ENCODE results near the gene OR10A3.

Gene OR10A3

DNA sequence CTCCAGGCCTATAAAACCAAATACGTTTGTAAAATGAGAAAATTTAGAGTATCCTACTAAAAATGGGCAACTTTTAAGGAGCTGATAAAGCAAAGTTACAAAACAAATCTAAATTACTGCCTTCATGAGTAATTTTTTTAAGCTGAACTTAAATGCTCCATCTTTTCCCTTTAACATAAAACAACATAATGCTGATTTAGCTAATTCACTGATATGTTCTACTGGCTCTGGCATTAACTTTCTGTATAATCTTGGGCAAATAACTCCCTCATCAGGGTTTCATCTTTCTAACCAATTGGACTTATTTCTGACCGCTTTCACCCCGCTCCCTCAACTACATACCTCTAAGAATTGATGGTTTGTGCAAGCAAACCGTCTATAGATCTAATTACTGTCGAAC lies 362 bp downstream of the OR10A3 start:
- no peak for DNase-seq

DNA sequence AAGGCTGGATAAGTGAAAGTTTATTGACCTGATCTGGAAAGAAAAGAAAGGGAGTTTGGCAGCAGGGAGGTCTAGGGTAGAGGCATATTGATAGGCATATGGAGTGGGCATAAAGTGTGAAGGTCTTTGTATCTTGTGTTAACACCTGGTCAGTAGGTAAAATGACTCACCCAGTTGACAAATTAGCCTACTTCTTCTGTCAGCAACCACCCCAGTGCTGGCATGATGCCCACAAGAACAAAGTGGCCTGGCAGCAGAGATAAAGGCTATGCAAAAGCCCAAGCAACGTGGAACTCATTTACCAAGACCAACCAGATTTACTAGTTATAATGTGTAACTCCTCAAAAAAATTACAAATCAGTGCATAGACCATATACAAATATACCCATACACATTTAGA lies 4.9 kb downstream of the OR10A3 start:
- DNase-seq, result no peak

DNA sequence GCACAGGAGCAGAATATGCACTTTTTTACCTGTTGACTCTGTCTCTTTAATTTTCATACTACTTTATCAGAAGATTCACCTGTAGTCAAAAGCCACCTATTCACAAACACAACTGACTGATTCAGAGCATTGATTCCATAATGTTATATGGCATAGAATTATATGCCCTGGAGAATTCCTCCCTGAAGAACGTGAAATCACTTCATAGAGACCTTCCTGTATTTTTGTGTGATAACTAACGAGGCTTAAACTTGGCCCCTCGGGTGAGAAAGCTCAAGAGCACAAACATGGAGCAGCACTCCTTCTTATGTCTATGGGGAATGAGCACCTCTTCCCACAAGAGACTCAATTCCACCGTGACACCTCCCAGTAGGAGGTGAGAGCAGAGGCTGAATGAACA lies 10.3 kb downstream of the OR10A3 start, which contains the start of gene OR10A6:
OR10A6 (minus strand) TSS at position 101 of the 400 bp plus-strand sequence. CDS start 2,606 bp downstream, outside the sequence.
- no peak for DNase-seq

DNA sequence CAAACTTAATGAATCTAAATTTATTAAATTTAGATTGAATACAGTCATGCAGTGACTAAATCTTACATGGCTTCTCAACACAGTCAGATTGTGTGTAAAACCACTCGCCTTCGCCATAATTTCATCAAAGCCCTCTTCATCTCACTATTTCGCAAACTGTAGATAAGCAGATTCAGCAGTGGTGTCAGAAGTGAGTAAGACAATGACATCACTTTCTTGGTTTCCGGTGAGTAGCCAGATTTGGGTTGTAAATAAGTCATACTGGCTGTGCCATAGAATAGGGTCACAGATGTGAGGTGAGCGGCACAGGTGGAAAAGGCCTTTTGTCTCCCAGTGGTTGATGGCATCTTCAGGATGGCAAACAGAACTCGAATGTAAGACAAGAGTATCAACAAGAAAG lies 13.9 kb downstream of the OR10A3 start:
- DNase-seq, result no peak

DNA sequence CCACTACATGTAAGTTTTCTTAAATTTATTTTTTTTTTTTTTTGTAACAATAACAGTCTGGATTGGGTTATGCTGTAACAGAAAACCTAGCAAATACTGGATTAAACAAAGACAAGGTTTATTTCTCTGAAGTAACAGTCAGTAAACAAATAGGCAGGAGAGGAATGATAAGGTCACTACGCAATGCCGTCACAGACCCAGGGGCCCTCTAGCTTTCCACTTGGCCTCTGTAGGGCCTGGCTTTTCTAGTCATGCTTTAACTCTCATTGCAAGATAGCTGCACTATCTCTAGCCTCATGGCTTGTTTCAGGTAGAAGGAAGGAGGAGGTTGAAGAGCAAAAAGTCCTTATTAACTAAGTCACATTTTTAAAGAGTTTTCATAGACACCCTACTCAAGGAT lies 17.0 kb downstream of the OR10A3 start:
- no peak for DNase-seq

DNA sequence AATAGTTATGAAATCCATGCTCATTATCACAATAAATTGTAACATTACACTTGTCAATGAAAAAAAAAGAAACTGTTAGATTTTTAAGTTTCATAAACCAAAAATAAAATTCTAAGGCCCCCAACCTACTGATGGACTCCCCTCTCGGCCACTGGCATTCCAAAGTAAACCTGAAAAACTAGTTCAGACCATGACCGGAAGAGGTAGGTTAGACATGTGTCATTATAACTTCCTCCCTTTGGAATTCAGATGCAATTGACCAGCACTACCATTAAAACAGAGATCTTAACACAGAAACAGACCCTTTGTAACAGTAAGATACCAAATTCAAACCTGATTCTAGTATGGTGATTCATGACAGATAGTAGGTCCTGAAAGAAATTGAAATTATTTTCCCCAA lies 23.4 kb downstream of the OR10A3 start:
- no peak for DNase-seq

DNA sequence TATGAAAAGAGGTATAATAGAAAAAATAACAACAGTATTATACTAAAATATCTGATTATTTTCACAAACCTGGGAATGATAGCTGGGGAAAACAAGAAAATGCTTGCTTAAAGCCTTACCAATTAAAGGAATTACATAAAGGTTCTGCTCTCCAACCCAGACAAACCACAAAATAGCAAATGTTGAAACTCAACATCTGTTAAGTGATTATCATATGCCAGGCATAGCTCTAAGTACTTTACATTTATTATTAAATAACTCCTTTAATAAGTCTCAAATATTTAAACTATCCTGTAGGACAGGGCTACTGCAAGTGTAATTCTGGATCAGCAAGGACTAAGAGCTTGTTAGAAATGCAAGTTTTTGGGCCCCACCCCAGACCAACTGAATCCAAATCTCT lies 30.5 kb downstream of the OR10A3 start:
- no peak for DNase-seq

DNA sequence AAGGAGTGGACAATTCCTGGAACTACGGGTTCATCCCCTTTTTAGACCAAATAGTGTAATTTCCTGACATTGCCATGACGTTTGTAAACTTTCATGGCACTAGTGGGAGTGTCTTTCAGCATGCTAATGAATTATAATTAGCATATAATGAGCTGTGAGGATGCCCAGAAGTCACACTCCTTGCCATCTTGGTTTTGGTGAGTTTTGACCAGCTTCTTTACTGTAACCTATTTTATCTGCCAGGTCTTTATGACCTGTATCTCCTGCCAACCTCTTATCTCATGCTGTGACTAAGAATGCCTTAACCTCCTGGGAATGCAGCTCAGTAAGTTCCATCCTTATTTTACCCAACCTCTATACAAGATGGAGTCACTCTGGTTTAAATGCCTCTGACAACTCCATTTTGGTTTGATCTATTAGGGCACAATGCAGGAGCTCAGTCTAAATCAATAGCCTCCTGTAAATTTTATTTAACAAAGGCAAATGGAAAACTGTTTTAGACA lies 31.2 kb downstream of the OR10A3 start:
- no peak for DNase-seq

DNA sequence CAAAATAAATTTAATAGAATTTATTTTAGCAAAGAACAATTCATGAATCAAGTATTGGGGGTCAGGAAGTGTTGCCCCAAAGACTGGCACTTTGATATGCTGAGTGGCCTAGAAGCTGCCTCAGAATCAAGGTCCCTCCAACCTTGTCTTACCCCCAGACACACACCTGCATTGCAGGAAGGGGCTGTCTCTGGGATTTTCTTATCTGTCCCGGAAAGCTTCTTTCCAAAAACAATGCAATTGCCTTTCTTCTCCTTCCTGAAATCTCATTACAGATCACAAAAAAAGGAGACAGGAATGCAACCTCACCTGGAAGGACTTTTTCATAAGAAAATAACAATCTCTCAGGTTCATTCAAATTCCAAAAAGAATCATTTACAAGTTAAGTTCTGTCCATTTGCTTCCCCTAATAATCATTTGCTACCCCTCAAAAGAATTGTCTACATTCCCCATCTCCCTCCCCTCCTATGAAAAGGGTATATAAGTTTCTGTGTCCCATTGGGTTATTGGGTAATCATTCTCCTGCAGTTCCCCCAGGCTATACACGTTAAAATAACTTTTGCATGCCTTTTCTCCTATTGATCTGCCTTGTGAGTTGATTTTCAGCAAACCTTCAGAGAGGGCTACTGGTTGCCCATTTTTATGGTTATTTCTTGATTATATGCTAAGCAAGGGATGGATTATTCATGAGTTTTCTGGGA lies 31.8 kb downstream of the OR10A3 start:
- no peak for DNase-seq

DNA sequence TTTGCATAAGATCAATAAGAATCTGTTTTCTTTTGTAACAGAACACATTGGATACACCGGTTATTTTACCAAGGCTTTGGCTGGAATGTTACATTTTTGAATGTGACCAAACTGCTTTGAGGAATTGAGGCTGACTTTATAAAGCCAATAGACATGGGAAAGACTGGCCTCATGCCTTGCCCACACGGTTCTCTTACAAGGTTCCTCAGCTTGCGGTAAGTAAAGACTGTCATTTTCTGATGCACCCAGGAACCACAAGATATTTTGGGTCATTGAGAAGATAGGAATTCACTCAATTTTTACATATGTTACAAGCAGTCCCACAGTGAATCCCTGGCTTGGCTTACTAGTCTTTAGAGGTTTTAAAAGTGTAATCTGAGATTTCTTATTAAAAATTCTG lies 34.4 kb downstream of the OR10A3 start:
- DNase-seq, result no peak

DNA sequence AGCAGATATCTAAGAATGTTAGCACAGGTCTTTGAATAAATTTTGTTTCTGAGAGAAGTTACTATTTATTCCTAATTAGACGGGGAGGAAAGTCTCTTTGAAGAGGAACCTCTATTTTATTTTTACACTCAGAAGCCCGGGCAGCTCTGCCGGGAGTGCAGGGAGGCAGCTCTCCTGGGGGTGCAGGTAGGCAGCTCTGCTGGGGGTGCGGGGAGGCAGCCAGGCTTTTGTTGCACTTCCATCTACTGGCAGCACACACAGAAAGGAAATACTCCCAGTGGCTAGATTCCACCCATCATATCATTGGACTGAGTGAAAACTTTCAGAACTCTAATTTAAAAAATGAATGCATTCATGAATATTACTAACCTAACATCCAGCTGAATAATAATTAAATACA lies 35.0 kb downstream of the OR10A3 start:
- no peak for DNase-seq

DNA sequence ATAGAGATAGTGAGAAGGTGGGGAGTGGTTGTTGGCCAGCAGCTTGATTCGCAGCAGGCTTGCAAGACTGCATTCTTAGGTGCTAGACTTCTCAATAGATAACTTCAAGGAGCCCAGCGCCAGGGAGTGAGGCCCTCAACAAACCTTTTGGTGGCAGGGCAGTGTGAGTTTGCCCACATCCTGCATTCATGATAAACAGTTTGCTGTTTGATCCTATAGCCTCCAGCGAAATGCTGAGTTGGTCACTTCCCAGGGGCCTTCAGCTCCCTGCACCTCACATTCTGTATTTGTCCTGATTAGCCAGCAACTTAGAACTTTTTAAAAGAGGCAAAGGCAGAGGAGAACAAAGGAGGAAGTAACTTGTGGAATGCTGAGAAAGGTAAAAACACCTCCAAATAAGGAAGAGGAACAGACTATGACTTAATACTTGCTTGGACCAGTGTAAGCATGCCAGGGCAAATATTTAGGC lies 35.5 kb downstream of the OR10A3 start:
- DNase-seq, result no peak

DNA sequence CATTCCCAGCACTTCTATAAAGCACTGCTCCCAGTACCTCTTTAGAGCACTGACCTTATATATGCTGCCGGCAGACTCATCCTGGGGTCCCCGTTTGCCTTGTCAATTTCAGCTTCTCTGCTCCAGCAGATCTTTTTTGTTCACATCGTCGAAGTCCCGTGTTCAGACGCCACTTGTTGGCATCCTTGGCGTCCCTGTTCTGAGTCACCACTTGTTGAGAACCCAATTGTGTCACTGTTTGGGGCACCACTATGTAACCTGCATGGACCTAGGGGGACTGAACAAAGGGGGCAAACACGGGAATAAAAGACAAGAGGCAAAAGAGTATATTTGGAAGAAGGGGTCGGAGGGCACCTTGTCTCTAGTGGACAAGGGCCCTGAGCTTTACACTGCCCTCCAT lies 36.0 kb downstream of the OR10A3 start:
- DNase-seq, result no peak

DNA sequence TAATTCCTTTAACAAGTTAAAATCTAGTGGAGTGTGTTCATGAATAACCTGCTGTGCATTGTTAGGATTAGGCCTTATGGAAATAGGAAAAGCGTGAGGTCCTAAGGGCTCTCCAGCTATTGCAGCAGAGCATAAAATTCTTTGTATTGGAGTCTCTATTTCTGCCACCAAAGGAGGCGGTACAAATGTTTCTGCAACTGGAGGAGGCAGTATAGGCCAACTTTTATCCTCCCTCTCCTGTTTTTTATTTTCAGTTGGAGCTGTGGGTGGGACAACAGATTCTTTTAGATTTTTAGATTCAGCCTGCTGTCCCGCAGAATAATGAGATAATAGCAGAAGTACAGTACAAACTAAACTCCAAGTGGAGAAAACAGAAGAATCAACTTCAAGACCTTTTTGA lies 36.6 kb downstream of the OR10A3 start:
- DNase-seq, result no peak

DNA sequence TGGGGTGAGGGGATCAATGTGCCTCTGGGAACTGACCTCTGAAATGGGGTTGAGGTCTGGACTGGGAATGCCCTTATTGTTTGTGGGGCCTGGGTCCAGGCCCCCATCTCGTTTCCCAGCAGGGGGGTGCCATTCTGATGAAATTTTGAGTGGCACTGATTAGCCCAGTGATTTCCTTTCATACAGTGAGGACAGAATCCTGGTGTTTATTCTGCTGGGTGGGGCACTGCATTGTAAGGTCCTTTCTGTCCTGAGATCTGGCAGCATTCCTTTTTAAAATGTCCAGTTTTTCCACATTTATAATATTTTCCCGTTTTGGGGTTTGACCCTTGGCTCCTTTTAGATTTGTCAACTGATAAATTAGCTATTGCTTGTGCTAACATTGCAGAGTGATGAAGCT lies 37.6 kb downstream of the OR10A3 start:
- no peak for DNase-seq

DNA sequence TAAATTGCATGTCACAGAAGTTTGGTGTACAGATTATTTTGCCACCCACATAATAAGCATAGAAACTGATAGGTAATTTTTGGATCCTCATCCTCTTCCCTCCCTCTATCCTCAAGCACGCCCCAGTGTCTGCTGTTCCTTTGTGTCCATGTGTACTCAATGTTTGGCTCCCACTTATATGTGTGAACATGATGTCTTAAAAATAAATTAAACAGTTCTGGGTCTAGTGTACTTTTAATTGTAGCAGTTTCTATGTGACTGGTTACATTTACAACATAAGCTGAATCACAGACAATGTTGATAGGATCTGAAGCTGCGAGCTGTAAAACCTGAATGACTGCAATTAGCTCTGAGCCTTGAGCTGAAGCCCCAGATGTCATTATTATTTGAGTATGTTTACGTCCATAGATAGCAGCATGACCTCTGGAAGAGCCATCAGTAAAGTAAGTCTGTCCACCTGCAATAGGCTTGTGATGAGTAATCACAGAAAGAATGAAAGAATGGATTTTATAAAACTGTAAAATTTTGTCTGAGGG lies 40.1 kb downstream of the OR10A3 start:
- no peak for DNase-seq

DNA sequence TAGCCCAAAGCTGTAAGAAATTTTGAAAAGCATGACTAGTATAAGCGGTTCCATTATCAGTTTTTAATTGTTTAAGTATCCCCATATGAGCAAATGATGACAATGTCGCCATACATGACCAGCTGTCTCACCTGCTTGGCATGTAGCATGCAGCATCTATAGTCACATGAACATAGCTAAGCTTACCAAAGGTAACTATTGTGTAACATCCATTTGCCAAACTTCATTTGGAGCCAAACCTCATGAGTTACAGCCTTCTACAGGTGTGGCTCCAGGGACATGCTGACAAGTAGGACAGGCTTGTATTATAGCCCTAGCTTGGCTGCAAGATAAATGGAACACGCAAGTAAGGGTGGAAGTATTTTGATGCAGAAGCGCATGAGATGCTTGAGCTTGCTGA lies 40.8 kb downstream of the OR10A3 start:
- no peak for DNase-seq

DNA sequence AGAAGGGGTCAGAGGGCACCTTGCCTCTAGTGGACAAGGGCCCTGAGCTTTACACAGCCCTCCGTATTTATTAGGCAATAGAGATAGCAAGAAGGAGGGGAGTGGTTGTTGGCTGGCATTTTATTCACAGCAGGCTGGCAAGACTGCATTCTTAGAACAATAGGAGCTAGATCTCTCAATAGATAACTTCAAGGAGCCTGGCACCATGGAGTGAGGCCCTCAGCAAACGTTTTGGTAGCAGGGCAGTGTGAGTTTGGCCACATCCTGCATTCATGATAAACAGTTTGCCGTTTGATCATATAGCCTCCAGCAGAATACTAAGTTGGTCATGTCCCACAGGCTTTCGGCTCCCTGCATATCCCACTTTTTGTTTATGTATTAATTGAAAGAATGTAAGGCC lies 42.1 kb downstream of the OR10A3 start:
- no peak for DNase-seq

DNA sequence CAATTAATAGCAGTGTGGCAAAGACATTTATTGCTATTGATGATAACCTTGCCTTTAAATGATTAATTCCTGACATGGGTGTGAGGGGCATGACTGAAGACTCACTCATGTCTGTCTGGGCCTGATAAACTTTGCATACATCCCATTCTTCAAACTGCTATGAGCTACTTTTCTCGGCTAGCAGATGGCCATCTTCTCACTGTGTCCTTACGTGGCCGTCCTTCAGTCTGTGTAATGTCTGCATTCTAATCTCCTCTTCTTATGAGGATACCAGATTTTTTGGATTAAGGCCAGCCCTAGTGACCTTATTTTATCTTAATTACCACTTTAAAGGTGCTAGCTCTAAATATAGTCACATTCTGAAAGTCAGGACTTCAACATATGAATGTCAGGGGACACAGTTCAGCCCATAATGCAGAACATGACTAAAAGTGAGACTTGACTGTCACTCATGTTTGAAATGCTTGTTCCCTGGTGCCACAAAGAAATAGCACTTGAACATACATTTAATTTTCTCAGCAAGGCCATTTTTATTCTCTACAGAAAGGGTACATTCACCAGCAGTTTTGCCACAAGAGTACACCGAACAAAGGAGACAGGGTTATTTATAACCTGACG lies 42.7 kb downstream of the OR10A3 start:
- no peak for DNase-seq

DNA sequence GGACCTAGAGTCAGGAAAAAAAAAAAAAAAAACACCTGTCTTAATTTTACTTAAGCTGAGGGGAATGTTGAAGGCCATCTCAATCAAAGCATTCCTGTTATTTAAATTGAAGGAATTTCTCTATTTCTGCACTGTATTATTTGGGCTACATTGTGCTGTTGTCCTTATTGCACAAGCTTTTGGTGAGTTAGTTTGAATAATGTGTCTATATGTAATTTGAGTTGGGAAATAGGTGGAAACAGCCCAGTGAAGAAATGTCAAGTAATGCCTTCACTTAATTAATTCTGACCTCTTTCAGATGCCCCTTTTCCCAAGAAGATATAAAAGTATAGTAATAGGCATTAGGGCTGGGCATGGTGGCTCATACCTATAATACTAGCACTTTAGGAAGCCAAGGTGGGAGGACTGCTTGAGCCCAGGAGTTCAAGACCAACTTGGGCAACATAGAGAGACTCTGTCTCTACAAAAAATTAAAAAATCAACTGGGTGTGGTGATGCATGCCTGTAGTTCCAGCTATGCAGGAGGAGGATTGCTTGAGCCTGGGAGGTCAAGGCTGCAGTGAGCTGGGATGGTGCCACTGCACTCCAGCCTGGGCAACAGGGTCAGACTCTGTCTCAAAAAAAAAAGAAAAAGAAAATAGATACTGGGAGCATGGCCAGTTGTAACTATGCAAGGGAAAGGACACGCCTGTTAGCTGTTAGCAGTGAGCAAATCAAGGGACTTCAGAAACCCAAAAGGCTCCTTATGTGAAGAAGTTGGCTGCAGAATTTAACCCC lies 45.3 kb downstream of the OR10A3 start:
- no peak for DNase-seq

DNA sequence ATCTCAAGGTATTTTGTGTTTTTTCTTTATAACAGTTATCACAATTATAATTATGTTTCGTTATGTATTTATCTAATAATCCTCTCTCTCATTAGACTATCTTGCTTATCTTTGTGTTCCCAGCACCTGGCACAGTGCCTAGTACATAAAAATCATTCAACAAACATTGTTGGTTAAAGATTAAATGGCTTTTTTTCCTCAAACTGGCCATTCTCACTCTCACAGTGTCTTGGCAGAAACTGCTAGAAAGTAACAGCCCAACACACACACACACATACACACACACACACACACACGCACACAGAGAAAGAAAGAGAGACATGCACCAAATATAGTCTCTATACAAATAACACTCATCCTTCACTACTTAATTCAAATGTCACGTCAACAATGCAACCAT lies 47.3 kb downstream of the OR10A3 start:
- DNase-seq, result no peak

DNA sequence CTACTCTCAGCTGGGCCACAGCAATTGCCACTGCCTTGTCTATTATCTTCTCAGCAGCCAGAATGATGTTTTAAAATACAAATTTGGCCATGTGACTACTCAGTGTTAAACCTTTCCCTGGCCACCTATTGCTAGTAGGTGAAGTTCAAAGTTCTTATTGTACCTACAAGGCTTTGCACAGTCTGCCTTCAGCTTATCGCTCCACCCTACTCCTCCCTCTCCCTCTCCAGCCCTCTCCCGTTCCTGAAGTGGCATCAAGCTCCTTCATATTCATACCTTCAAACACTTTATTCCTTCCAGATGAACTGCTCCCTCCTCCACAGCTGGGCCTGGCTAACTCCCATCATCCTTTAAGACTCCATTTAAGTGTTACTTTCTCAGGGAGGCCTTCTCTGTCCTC lies 47.7 kb downstream of the OR10A3 start:
- no peak for DNase-seq

DNA sequence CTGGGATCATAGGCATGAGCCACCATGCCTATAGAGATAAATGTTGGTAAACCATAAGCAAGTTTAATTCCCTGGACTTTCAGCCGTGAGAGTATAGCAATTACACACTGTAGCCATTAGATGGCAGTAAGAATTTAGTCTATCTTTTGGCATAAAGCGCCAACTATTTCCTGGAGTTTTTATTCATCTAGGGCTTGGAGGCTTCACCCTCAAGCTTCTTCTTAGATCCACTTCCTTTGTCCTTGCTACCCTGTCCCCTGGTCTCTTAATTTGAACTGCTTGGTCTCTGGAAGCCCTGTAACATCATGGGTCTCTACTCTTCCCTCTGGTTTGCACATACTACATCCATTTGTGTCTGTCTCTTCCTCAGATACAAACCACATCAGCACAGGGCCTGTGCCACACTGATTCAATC lies 48.7 kb downstream of the OR10A3 start:
- peak; percentile 37 for DNase-seq

All from right kidney (tissue), 1 donor.